NOMO-1 (cell line): ENCODE results near the gene PARN.
"Not testable (repeated sequence)": the region's sequence is repeated elsewhere in the genome, so short reads cannot be mapped to it uniquely, and the experiment has no call there.

Experiments
- DNase-seq, 2 experiments: peaks; one replicate each; lab custom pipeline; 2025; ENCODE audit not compliant: unreplicated experiment in 2 of 2; lab: John Stamatoyannopoulos, UW

Gene PARN

GRCh38 chr16:14405611-14406537 is 224.2 kb downstream of the PARN start:
- no peak for DNase-seq

- not testable (repeated sequence) for DNase-seq
Measured at GRCh38 chr16:14403001-14403389, 227.1 kb downstream of the PARN start.

- DNase-seq, result not testable (repeated sequence)
Measured at GRCh38 chr16:14402114-14403000, 227.7 kb downstream of the PARN start.

GRCh38 chr16:14401711-14402061 is 228.4 kb downstream of the PARN start:
- DNase-seq, result not testable (repeated sequence)

- DNase-seq, result not testable (repeated sequence)
Measured at GRCh38 chr16:14400978-14401710, 228.9 kb downstream of the PARN start.

GRCh38 chr16:14400285-14400977 is 229.6 kb downstream of the PARN start:
- DNase-seq, result no peak

GRCh38 chr16:14399378-14400284 is 230.4 kb downstream of the PARN start:
- peak; percentile 3 to 30 for DNase-seq

- no peak for DNase-seq
Measured at GRCh38 chr16:14398014-14398717, 231.9 kb downstream of the PARN start.

- DNase-seq, result not testable (repeated sequence)
Measured at GRCh38 chr16:14395710-14396304, 234.3 kb downstream of the PARN start.

- no peak for DNase-seq
Measured at GRCh38 chr16:14394834-14395233, 235.2 kb downstream of the PARN start.

- DNase-seq, result no peak
Measured at GRCh38 chr16:14392960-14393359, 237.1 kb downstream of the PARN start.

GRCh38 chr16:14389359-14389758 is 240.7 kb downstream of the PARN start:
- no peak for DNase-seq

- no peak for DNase-seq
Measured at GRCh38 chr16:14388243-14388642, 241.8 kb downstream of the PARN start.

- DNase-seq, result no peak
Measured at GRCh38 chr16:14386115-14386514, 243.9 kb downstream of the PARN start.
